ENCODE data around the gene WNK4. TPM values are rescaled to one million over a fixed set of nuclear protein-coding genes. Genes with fewer than 3 reads are reported as not detected.

Gene WNK4
- total RNA-seq, 2 experiments from 2014 or later = 0.42 to 0.74 TPM

GRCh38 chr17:42843358-42843934 lies 63.0 kb downstream of the WNK4 start:
- Mint-ChIP-seq H3K9me3 (no peaks in the 10 kb centered on the region), H3K27ac (no peak overlapping the region), H3K36me3 (ENCODE audit: low read depth) (peaks cover 74% of the 10 kb centered on the region), H3K4me3 (no peak overlapping the region), H3K4me1 (ENCODE audit: low read depth) (no peaks in the 10 kb centered on the region), H3K27me3 (no peaks in the 10 kb centered on the region)
- TF ChIP-seq, protein P1, sequence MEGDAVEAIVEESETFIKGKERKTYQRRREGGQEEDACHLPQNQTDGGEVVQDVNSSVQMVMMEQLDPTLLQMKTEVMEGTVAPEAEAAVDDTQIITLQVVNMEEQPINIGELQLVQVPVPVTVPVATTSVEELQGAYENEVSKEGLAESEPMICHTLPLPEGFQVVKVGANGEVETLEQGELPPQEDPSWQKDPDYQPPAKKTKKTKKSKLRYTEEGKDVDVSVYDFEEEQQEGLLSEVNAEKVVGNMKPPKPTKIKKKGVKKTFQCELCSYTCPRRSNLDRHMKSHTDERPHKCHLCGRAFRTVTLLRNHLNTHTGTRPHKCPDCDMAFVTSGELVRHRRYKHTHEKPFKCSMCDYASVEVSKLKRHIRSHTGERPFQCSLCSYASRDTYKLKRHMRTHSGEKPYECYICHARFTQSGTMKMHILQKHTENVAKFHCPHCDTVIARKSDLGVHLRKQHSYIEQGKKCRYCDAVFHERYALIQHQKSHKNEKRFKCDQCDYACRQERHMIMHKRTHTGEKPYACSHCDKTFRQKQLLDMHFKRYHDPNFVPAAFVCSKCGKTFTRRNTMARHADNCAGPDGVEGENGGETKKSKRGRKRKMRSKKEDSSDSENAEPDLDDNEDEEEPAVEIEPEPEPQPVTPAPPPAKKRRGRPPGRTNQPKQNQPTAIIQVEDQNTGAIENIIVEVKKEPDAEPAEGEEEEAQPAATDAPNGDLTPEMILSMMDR (IDR thresholded peaks at IDR 0.05) = peak; percentile 56
- no peaks in the 10 kb centered on the region for H3K9me3 ChIP-seq (ENCODE audit: control insufficient read depth in 1 of 2, insufficient read depth in 1 of 2, low read length in 2 of 2)
- ChIA-PET POLR2A (interaction anchor here (0.7 to 1.3 kb wide), 2 partner anchors 155 to 524 kb away, joined by 4 read pairs; partner anchors contain the start of gene RPL27), CTCF (interaction anchor here (0.7 to 0.9 kb wide), 3 partner anchors 10 to 188 kb away, joined by 3 to 4 read pairs (median 3); partner anchors contain the start of gene BECN1)
- intact Hi-C loops (cut with DNase I, micrococcal nuclease) = loop anchor here (2.0 to 10.0 kb wide), 2 partner anchors 361 to 495 kb away; no protein-coding TSS in a partner anchor
- H3K36me3 ChIP-seq (ENCODE audit: insufficient read depth, low read length) = peaks cover 69% of the 10 kb centered on the region
- no peaks in the 10 kb centered on the region for H3K27me3 ChIP-seq (ENCODE audit: control insufficient read depth in 1 of 2, insufficient read depth in 2 of 2, low read length in 2 of 2)
- DNase-seq (peak in 4 of 14 experiments; percentile 5 to 54 (median 35)), ATAC-seq (ENCODE audit: poor library complexity) (peak; percentile 56)
- H3K27ac ChIP-seq (ENCODE audit: low read depth in 1 of 2, low read length in 2 of 2) = no peak overlapping the region
- H3K4me3 ChIP-seq (ENCODE audit: low read length) = no peak overlapping the region
- H3K4me1 ChIP-seq (ENCODE audit: insufficient read depth, low read length) = no peaks in the 10 kb centered on the region

DNA sequence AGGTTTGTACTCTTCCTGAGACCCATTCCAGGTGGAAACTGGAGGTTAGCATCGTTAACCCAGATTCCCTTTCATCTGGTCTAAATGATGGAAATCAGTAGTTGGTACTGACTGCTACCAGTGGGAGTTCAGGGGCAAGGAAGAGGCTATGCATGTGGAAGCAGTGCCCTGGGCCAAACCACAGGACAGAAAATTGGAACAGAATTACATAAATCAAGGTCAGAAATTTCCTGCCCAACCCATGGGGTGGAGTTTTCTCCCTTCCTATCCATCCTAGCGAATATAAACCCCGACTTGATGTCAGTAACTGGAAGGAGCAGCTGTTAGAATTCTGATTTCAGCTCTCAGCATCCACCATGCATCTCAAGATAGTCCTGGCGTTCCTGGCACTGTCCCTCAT lies 63.9 kb downstream of the WNK4 start, which contains the start of gene AOC2:
TSS of gene AOC2 (plus strand) at position 310 of the 400 bp plus-strand sequence. CDS start at position 357, 47 bp downstream.
- H3K27me3 Mint-ChIP-seq = no peaks in the 10 kb centered on the region
- TF ChIP-seq, protein P1 (IDR thresholded peaks at IDR 0.05) = no peak
- no peaks in the 10 kb centered on the region for H3K9me3 ChIP-seq (ENCODE audit: control insufficient read depth in 1 of 2, insufficient read depth in 1 of 2, low read length in 2 of 2)
- H3K4me1 ChIP-seq (ENCODE audit: insufficient read depth, low read length) = no peaks in the 10 kb centered on the region
- H3K36me3 Mint-ChIP-seq (ENCODE audit: low read depth) = peaks cover 65% of the 10 kb centered on the region
- ChIA-PET POLR2A (interaction anchor here (1.3 to 1.7 kb wide), 2 partner anchors 22 to 154 kb away, joined by 4 read pairs; partner anchors contain the start of gene RPL27), CTCF (no interaction called here)
- intact Hi-C loops (cut with DNase I, micrococcal nuclease) = loop anchor here in 1 of 2 experiments (10.0 kb wide), 1 partner anchor 361 kb away; no protein-coding TSS in a partner anchor
- no peak within 1 kb of the TSS for H3K4me3 ChIP-seq (ENCODE audit: low read length)
- no peaks in the 10 kb centered on the region for H3K9me3 Mint-ChIP-seq
- H3K4me1 Mint-ChIP-seq (ENCODE audit: low read depth) = no peaks in the 10 kb centered on the region
- peaks cover 61% of the 10 kb centered on the region for H3K36me3 ChIP-seq (ENCODE audit: insufficient read depth, low read length)
- no peak within 1 kb of the TSS for H3K4me3 Mint-ChIP-seq
- DNase-seq = no peak
- H3K27me3 ChIP-seq (ENCODE audit: control insufficient read depth in 1 of 2, insufficient read depth in 2 of 2, low read length in 2 of 2) = no peaks in the 10 kb centered on the region
- no peak within 1 kb of the TSS for H3K27ac ChIP-seq (ENCODE audit: low read depth in 1 of 2, low read length in 2 of 2)
- no peak for ATAC-seq (ENCODE audit: poor library complexity)
- no peak within 1 kb of the TSS for H3K27ac Mint-ChIP-seq

DNA sequence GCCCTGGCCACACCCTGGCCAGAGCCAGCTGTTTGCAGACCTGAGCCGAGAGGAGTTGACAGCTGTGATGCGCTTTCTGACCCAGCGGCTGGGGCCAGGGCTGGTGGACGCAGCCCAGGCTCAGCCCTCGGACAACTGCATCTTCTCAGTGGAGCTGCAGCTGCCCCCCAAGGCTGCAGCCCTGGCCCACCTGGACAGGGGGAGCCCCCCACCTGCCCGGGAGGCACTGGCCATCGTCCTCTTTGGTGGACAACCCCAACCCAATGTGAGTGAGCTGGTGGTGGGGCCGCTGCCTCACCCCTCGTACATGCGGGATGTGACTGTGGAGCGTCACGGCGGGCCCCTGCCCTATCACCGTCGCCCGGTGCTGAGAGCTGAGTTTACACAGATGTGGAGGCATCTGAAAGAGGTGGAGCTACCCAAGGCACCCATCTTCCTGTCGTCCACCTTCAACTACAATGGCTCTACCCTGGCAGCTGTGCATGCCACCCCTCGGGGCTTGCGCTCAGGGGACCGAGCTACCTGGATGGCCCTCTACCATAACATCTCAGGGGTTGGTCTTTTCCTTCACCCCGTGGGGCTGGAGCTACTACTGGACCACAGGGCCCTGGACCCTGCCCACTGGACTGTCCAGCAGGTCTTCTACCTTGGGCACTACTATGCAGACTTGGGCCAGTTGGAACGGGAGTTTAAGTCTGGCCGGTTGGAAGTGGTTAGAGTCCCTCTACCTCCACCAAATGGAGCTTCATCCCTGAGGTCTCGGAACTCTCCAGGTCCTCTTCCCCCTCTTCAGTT lies 64.5 kb downstream of the WNK4 start:
- H3K4me1 Mint-ChIP-seq (ENCODE audit: low read depth) = no peaks in the 10 kb centered on the region
- H3K36me3 Mint-ChIP-seq (ENCODE audit: low read depth) = peaks cover 61% of the 10 kb centered on the region
- DNase-seq (no peak), ATAC-seq (ENCODE audit: poor library complexity) (no peak)
- no peak overlapping the region for H3K4me3 Mint-ChIP-seq
- Histone ChIP-seq H3K4me1 (ENCODE audit: insufficient read depth, low read length) (no peaks in the 10 kb centered on the region), H3K27me3 (ENCODE audit: control insufficient read depth in 1 of 2, insufficient read depth in 2 of 2, low read length in 2 of 2) (no peaks in the 10 kb centered on the region), H3K36me3 (ENCODE audit: insufficient read depth, low read length) (peaks cover 55% of the 10 kb centered on the region), H3K27ac (ENCODE audit: low read depth in 1 of 2, low read length in 2 of 2) (no peak overlapping the region), H3K4me3 (ENCODE audit: low read length) (no peak overlapping the region), H3K9me3 (ENCODE audit: control insufficient read depth in 1 of 2, insufficient read depth in 1 of 2, low read length in 2 of 2) (no peaks in the 10 kb centered on the region)
- TF ChIP-seq, protein P1 (IDR thresholded peaks at IDR 0.05) = no peak
- CTCF ChIA-PET = interaction anchor here (0.6 kb wide), 1 partner anchor 15 kb away, joined by 6 read pairs; no protein-coding TSS in a partner anchor
- intact Hi-C loops (cut with DNase I, micrococcal nuclease) = loop anchor here in 1 of 2 experiments (10.0 kb wide), 1 partner anchor 360 kb away; no protein-coding TSS in a partner anchor
- H3K27ac Mint-ChIP-seq = no peak overlapping the region
- H3K27me3 Mint-ChIP-seq = no peaks in the 10 kb centered on the region
- H3K9me3 Mint-ChIP-seq = no peaks in the 10 kb centered on the region
- POLR2A ChIA-PET = interaction anchor here (1.2 to 1.7 kb wide), 2 partner anchors 11 to 22 kb away, joined by 4 read pairs; no protein-coding TSS in a partner anchor
